Thymus (tissue), 11 donors: ENCODE results near the gene SLC38A2. TPM values are rescaled to one million over a fixed set of nuclear protein-coding genes. Genes with fewer than 3 reads are reported as not detected.

Experiments used
- DNase-seq, 9 donors: peaks; one replicate each; pipeline ENCODE4 v3.0.0-alpha.2; 2013; ENCODE audit warnings: low spot score in 9 of 9, low read depth in 6 of 9, missing footprints in 1 of 9
- H3K27ac ChIP-seq, 2 donors: one replicate each; pipeline ENCODE4 v1.5.1; 2013; ENCODE audit warnings: control low read depth in 1 of 2, low read depth in 1 of 2, low read length in 1 of 2, mild to moderate bottlenecking in 1 of 2, moderate library complexity in 1 of 2
- H3K27me3 ChIP-seq, 2 donors: one replicate each; pipeline ENCODE4 v1.5.1; 2013; ENCODE audit warnings: low read length in 1 of 2; ENCODE audit not compliant: control insufficient read depth in 2 of 2, insufficient read depth in 1 of 2
- H3K36me3 ChIP-seq, 2 donors: one replicate each; pipeline ENCODE4 v1.5.1; 2013; ENCODE audit warnings: low read length in 1 of 2, mild to moderate bottlenecking in 1 of 2, moderate library complexity in 1 of 2; ENCODE audit not compliant: control insufficient read depth in 2 of 2, insufficient read depth in 2 of 2
- H3K4me1 ChIP-seq, 2 donors: one replicate each; pipeline ENCODE4 v1.5.1; 2013; ENCODE audit warnings: low read length in 2 of 2; ENCODE audit not compliant: control insufficient read depth in 2 of 2, insufficient read depth in 2 of 2
- H3K4me3 ChIP-seq, 2 donors: one replicate each; pipeline ENCODE4 v1.5.1; 2013; ENCODE audit warnings: low read length in 2 of 2, control low read depth in 1 of 2, mild to moderate bottlenecking in 1 of 2
- H3K9me3 ChIP-seq, 2 donors: one replicate each; pipeline ENCODE4 v1.5.1; 2013; ENCODE audit warnings: low read length in 1 of 2, mild to moderate bottlenecking in 1 of 2; ENCODE audit not compliant: control insufficient read depth in 2 of 2, insufficient read depth in 1 of 2
- WGBS: extraction: QIAGEN DNeasy Blood & Tissue Kit; methylation state at CpG from one replicate; pipeline ENCODE4 v1.1.7; 2013; 5-methylcytosine and 5-hydroxymethylcytosine counted together
- polyA plus RNA-seq: library from polyadenylated mRNA; stranded (reverse); fragments of 200-250 nt; gene quantifications from one replicate; pipeline ENCODE4 v1.2.3, GENCODE V29; 2013
- total RNA-seq: library from RNA; stranded (reverse); fragments of 120-200 nt; gene quantifications from one replicate; pipeline ENCODE4 v1.2.4, GENCODE V29; 2013
- donor health status: healthy.

The SLC38A2 gene
- total and polyA plus RNA-seq, 2 donors, result 137 to 144 TPM

DNA sequence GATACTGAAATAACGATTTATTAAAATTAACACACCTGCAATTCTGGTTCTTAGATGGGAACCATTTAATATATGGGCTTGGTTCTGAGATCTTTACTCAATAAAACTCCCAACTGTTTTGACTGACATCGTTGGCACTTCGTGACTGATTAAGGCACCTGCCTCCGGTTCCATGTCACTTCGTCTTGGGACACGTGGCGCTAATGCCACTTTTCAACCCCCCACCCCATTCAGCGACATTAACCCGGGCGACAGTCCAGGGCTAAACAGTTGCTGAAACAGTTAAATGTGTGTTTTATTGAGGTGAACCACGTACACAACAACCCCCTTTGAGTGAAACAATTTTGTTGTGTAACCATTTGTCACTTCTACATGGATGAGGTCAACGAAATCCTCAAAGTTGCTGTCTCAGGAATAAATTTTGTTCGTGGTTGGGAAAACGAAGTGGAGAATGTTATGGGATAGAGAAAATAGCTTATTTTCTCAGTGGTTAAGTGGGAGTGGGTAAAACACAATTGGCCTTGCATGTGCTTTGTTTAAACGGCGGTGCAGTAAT, 9.9 kb upstream of the SLC38A2 start:
- H3K27ac ChIP-seq, result peak overlapping the region; percentile 99
- 68% methylated on average over 16 of the region's 16 CpGs for WGBS
- H3K9me3 ChIP-seq, result no peaks in the 10 kb centered on the region
- H3K4me3 ChIP-seq, result peak overlapping the region; percentile 54 to 85
- H3K4me1 ChIP-seq, result peaks cover 9 to 22% of the 10 kb centered on the region in 2 donors
- no peaks in the 10 kb centered on the region for H3K27me3 ChIP-seq
- H3K36me3 ChIP-seq, result no peaks in the 10 kb centered on the region
- DNase-seq, result no peak

DNA sequence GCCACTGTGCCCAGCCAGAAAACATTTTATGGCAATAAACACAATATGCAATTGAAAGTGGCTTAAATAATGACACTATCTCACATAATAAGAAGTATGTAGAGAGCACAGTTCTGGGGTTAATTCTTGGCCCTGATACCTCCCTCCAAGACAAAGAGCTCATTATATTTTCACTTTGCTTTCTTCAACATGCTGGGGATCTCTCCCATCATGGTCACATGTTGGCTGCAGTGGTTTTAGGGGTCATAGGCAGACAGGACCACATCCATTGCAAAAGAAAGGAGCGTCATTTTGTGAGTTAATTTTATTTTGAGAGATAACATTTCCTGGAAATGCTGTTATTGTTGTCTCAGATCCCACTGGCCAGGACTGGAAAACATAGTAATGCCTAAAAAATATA, 8.3 kb upstream of the SLC38A2 start:
- Histone ChIP-seq H3K36me3 (no peaks in the 10 kb centered on the region), H3K27ac (no peak overlapping the region), H3K27me3 (no peaks in the 10 kb centered on the region), H3K4me3 (no peak overlapping the region), H3K9me3 (no peaks in the 10 kb centered on the region), H3K4me1 (peaks cover 4 to 14% of the 10 kb centered on the region in 2 donors)
- 100% methylated on average over 1 of the region's 1 CpG for WGBS
- no peak for DNase-seq

DNA sequence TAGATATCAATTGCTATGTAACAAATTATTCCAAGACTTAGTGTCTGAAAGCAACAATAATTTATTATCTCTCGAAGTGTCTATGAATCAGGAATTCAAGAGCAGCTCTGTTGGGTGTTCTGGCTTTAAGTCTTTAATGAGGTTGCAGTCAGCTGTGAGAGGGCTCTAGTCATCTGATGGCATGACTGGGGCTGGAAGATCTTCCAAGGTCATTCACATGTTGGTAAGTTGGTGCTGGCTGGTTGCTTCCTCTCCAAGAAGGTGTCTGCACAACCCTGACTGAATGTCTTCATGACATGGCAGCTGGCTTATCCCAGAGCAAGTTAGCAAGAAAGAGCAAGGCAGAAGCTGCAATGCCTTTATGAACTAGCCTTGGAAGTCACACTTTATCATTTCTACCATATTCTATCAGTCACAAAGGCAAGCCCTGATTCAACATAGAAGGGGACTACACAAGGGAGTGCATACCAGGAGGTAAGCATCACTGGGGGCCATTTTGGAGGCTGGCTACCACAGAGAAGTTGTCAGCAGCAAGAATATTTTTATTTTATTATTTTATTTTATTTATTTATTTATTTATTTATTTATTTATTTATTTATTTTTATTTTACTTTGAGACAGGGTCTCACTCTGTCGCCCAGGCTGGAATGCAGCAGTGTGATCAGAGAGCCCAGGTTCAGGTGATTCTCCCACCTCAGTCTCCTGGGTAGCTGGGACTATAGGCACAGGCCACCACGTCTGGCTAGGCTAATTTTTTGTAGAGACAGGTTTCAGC, 7.6 kb upstream of the SLC38A2 start:
- Histone ChIP-seq H3K27ac (no peak overlapping the region), H3K4me3 (no peak overlapping the region), H3K4me1 (peaks cover 4 to 10% of the 10 kb centered on the region in 2 donors), H3K36me3 (no peaks in the 10 kb centered on the region), H3K27me3 (no peaks in the 10 kb centered on the region), H3K9me3 (no peaks in the 10 kb centered on the region)
- DNase-seq, result no peak
- WGBS, result 97% methylated on average over 3 of the region's 3 CpGs

DNA sequence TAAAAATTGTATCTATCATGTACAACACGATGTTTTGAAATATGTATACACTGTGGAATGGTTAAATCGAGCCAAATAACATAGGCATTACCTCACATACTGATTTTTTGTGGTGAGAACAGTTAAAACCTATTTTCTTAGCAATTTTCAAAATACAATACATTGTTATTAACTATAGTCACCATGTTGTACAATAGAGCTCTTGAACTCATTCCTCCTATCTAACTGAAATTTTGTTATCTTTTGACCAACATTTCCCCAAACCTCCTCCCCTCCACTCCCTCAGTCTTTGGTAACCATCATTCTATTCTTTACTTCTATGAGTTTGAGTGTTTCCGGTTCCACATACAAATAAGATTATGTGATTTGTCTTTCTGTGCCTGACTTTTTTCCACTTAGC, 6.8 kb upstream of the SLC38A2 start:
- no peak for DNase-seq
- Histone ChIP-seq H3K27me3 (no peaks in the 10 kb centered on the region), H3K27ac (no peak overlapping the region), H3K4me1 (peaks cover 8 to 11% of the 10 kb centered on the region in 2 donors), H3K4me3 (no peak overlapping the region), H3K36me3 (no peaks in the 10 kb centered on the region), H3K9me3 (no peaks in the 10 kb centered on the region)
- 98% methylated on average over 3 of the region's 3 CpGs for WGBS

DNA sequence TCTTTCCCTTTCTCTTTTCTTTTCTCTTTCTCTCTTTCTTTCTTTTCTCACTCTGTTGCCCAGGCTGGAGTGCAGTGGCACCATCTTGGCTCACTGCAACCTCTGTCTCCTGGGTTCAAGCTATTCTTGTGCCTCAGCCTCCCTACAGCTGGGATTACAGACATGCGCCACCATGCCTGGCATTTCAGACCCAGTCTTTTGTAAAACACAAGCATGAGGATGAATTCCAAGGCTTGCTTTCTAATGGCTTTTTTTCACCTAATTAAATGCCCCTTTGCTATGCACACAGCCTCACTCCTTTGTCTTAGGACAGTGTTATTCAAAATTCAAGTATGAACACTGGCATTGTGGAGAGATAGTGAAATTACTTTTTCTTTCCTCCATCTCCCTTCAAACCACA, 6.0 kb upstream of the SLC38A2 start:
- WGBS, result 98% methylated on average over 1 of the region's 1 CpG
- Histone ChIP-seq H3K9me3 (no peaks in the 10 kb centered on the region), H3K4me1 (peaks cover 15 to 17% of the 10 kb centered on the region in 2 donors), H3K27me3 (no peaks in the 10 kb centered on the region), H3K36me3 (no peaks in the 10 kb centered on the region), H3K27ac (no peak overlapping the region), H3K4me3 (no peak overlapping the region)
- DNase-seq, result no peak

DNA sequence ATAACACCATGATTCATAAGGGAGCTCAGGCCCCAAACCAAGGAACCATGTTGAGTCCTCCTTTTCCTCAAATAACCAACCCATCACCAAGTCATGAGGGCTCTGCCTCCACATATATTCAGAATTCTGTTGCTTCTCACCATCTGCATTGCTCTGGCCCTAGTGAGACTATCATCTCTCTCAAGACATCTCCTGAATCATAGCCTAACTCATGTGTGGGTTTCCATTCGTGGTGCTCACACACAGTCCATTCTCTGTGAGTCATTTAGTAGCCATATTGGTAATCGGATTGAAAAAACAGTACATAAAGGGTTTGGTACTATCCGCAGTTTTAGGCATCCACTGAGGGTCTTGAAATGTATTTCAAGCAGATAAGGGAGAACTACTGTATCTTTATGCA, 5.1 kb upstream of the SLC38A2 start:
- Histone ChIP-seq H3K4me3 (no peak overlapping the region), H3K4me1 (peaks cover 13 to 16% of the 10 kb centered on the region in 2 donors), H3K9me3 (no peaks in the 10 kb centered on the region), H3K27ac (no peak overlapping the region), H3K27me3 (no peaks in the 10 kb centered on the region), H3K36me3 (no peaks in the 10 kb centered on the region)
- no peak for DNase-seq
- WGBS, result 97% methylated on average over 3 of the region's 3 CpGs

DNA sequence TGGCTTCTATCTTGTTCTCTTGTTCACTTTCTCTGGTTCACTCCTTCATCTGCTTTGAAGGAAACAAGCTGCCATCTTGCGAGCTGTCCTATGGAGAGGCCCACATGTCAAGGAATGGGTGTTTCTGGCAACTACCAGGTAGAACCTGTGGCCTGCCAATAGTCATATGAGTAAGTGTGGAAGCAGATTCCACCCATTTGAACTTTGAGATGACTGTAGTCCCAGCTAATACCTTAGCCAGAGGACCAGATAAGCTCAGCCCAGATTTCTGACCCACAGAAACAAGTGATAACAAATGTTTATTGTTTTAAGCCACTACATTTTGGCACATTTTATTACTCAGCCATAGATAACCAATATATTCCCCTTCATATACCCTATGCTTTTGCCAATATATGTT, 4.0 kb upstream of the SLC38A2 start:
- peaks cover 0 to 2% of the 10 kb centered on the region in 2 donors for H3K36me3 ChIP-seq
- H3K27ac ChIP-seq, result no peak overlapping the region
- DNase-seq, result no peak
- 98% methylated on average over 1 of the region's 1 CpG for WGBS
- no peaks in the 10 kb centered on the region for H3K9me3 ChIP-seq
- H3K27me3 ChIP-seq, result no peaks in the 10 kb centered on the region
- peaks cover 11% of the 10 kb centered on the region in 2 donors for H3K4me1 ChIP-seq
- no peak overlapping the region for H3K4me3 ChIP-seq

DNA sequence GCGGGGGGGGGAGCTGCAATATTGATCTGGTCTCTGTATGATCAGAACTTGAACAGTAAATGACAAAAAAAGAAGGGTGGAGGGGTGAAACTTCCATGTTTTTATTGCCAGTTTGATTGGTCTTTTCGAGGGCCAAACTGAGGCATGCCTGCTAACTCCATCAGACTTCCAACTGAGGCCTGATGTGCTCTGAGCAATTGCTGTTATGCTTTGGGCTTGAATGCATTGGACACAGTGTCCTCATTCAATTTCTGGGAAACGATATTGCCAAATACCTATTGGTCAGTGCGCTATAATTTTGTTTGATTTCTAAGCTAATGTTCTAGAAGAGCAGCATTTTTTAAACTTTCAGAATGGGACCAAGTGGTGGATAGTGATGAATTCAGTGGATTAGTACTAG, 2.1 kb upstream of the SLC38A2 start:
- Histone ChIP-seq H3K4me3 (no peak overlapping the region), H3K9me3 (no peaks in the 10 kb centered on the region), H3K27ac (no peak overlapping the region), H3K36me3 (peaks cover 8 to 14% of the 10 kb centered on the region in 2 donors), H3K27me3 (no peaks in the 10 kb centered on the region), H3K4me1 (peaks cover 11 to 13% of the 10 kb centered on the region in 2 donors)
- no peak for DNase-seq
- whole genome bisulfite sequencing, result 98% methylated on average over 4 of the region's 4 CpGs

DNA sequence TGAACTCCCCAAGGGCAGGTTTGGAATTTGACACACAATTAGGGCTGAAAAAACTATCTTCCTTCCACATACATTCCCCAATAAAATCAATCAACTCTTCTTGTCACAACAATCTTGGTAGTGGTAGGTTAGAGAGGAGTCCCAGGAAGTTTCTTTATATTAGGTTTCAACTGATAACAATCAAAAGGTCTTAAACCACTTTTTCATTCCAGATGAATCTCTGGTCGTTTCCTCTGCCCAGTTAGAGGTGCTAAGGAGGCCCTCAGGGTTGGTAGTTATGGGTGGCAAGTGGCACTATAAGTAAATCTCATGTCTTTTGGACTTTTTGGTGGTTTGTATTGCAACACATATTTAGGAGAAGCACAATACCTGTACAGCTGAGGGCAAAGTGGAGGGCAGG, 1.7 kb upstream of the SLC38A2 start:
- no peaks in the 10 kb centered on the region for H3K9me3 ChIP-seq
- no peak overlapping the region for H3K27ac ChIP-seq
- no peak for DNase-seq
- H3K36me3 ChIP-seq, result peaks cover 12 to 18% of the 10 kb centered on the region in 2 donors
- peak overlapping the region in 1 of 2 donors; percentile 100 for H3K4me3 ChIP-seq
- peaks cover 15 to 16% of the 10 kb centered on the region in 2 donors for H3K4me1 ChIP-seq
- H3K27me3 ChIP-seq, result no peaks in the 10 kb centered on the region
- WGBS, result 25% methylated on average over 1 of the region's 1 CpG
